A549 (cell line): ENCODE data around the gene RRBP1. TPM values are rescaled to one million over a fixed set of nuclear protein-coding genes. Genes with fewer than 3 reads are reported as not detected.

Source experiments
- ATAC-seq, 2 experiments: fragments of 200-7000 bp in 1 of 2; fragments of >200 bp in 1 of 2; cut with Nextera tagmentation in 1 of 2; cut with Tn5 transposase in 1 of 2; 3 replicates each; pipeline versions ENCODE4 v1.8.0 to v1.9.1; 2018 to 2020; ENCODE audit warnings: mild to moderate bottlenecking in 1 of 2, moderate library complexity in 1 of 2
- CTCF ChIA-PET: fragments of 300-600 bp; sonication (Branson Sonifier 250); formaldehyde crosslinking; extraction: SDS; loops from one replicate; lab custom pipeline; 2021; ENCODE audit warnings: antibody characterized with exemption, inconsistent platforms; lab: Yijun Ruan, JAX
- POLR2A ChIA-PET: fragments of 350-600 bp; formaldehyde crosslinking; extraction: SDS; loops from one replicate; lab custom pipeline; 2021; ENCODE audit warnings: antibody characterized with exemption, inconsistent platforms; lab: Yijun Ruan, JAX
- DNase-seq, 2 experiments: peaks; one replicate each; pipeline versions ENCODE4 v3.0.0 to v3.0.0-alpha.2; 2011 to 2016; ENCODE audit warnings: low read depth in 1 of 2, low spot score in 1 of 2
- FAIRE-seq: peaks from 2 replicates; lab custom pipeline; 2011; peaks lifted over from hg19 to GRCh38; lab: Jason Lieb, UNC
- H3K27ac ChIP-seq, 2 experiments: fragments of >200 bp; sonication (Bioruptor Twin); formaldehyde crosslinking; 3 replicates each; pipeline ENCODE4 v1.5.1; 2016 to 2017
- H3K4me1 ChIP-seq: fragments of >200 bp; sonication (Bioruptor Twin); formaldehyde crosslinking; 3 replicates; pipeline ENCODE4 v1.6.1; 2016
- H3K4me2 ChIP-seq: fragments of >200 bp; sonication (Bioruptor Twin); formaldehyde crosslinking; 3 replicates; pipeline ENCODE4 v1.6.1; 2016
- H3K4me3 ChIP-seq: fragments of >200 bp; sonication (Bioruptor Twin); formaldehyde crosslinking; 3 replicates; pipeline ENCODE4 v1.5.1; 2016
- H3K9me3 ChIP-seq: fragments of >200 bp; sonication (Bioruptor Twin); formaldehyde crosslinking; 3 replicates; pipeline ENCODE4 v1.6.1; 2016
- CBX2 ChIP-seq: fragments of 200-600 bp; sonication (generic); IDR thresholded peaks from 2 replicates; pipeline ENCODE4 v1.6.1; 2016; ENCODE audit warnings: low read depth, mild to moderate bottlenecking, borderline replicate concordance
- E2F6 ChIP-seq: IDR thresholded peaks from 2 replicates; pipeline ENCODE4 v1.6.1; 2012; ENCODE audit warnings: low read depth, borderline replicate concordance
- EHF ChIP-seq: fragments of 250-450 bp; sonication (Bioruptor Pico); IDR thresholded peaks from 2 replicates; pipeline ENCODE4 v1.5.0; 2020; ENCODE audit warnings: mild to moderate bottlenecking
- ELK1 ChIP-seq: fragments of 150-350 bp; IDR thresholded peaks from 2 replicates; pipeline ENCODE4 v1.6.1; 2014; ENCODE audit warnings: low read depth, mild to moderate bottlenecking, low read length
- HDAC2 ChIP-seq: fragments of 200-600 bp; sonication (generic); IDR thresholded peaks from 2 replicates; pipeline ENCODE4 v1.6.1; 2016
- HES2 ChIP-seq: fragments of >200 bp; sonication (Bioruptor Twin); formaldehyde crosslinking; IDR thresholded peaks from 2 replicates; pipeline ENCODE4 v1.6.1; 2016
- HOXB5 ChIP-seq: fragments of 250-450 bp; sonication (Bioruptor Pico); IDR thresholded peaks from 2 replicates; pipeline ENCODE4 v1.5.0; 2020; ENCODE audit warnings: mild to moderate bottlenecking, moderate library complexity
- MAFK ChIP-seq: fragments of 450-650 bp; IDR thresholded peaks from 2 replicates; pipeline ENCODE4 v1.6.1; 2014; ENCODE audit not compliant: partially characterized antibody
- MYC ChIP-seq: IDR thresholded peaks from 2 replicates; pipeline ENCODE4 v1.6.1; 2012; ENCODE audit warnings: mild to moderate bottlenecking, inconsistent platforms, low read length, improper control_type of control experiment, borderline replicate concordance
- NR3C1 ChIP-seq: fragments of >200 bp; sonication (Bioruptor Twin); formaldehyde crosslinking; IDR thresholded peaks from 3 replicates; pipeline ENCODE4 v1.6.1; 2017
- PBX3 ChIP-seq: IDR thresholded peaks from 2 replicates; pipeline ENCODE4 v1.6.1; 2012
- PHF8 ChIP-seq: fragments of 200-600 bp; sonication (generic); IDR thresholded peaks from 2 replicates; pipeline ENCODE4 v1.6.1; 2016; ENCODE audit warnings: low read depth, mild to moderate bottlenecking, antibody characterized with exemption, moderate library complexity, borderline replicate concordance
- POLR2A ChIP-seq: IDR thresholded peaks from 2 replicates; pipeline ENCODE4 v1.6.1; 2012; ENCODE audit warnings: mild to moderate bottlenecking, low read length
- RAD21 ChIP-seq, 2 experiments: fragments of >200 bp in 1 of 2; sonication (Bioruptor Twin) in 1 of 2; formaldehyde crosslinking in 1 of 2; IDR thresholded peaks in 1 of 2; conservative IDR thresholded peaks in 1 of 2; 2 replicates in 1 of 2; 3 replicates in 1 of 2; pipeline ENCODE4 v1.6.1; 2012 to 2018; ENCODE audit warnings: inconsistent platforms in 1 of 2
- REST ChIP-seq: fragments of 200-600 bp; sonication (generic); IDR thresholded peaks from 2 replicates; pipeline ENCODE4 v1.6.1; 2016; ENCODE audit warnings: antibody characterized with exemption, mild to moderate bottlenecking, moderate library complexity
- RFX5 ChIP-seq: fragments of 450-650 bp; IDR thresholded peaks from 2 replicates; pipeline ENCODE4 v1.7.1; 2014; ENCODE audit warnings: antibody characterized with exemption, mild to moderate bottlenecking, moderate library complexity
- RNF2 ChIP-seq: fragments of 200-600 bp; sonication (generic); IDR thresholded peaks from 2 replicates; pipeline ENCODE4 v1.6.1; 2016; ENCODE audit warnings: low read depth, mild to moderate bottlenecking, antibody characterized with exemption, moderate library complexity, borderline replicate concordance
- SMC3 ChIP-seq: fragments of >200 bp; sonication (Bioruptor Twin); formaldehyde crosslinking; IDR thresholded peaks from 3 replicates; pipeline ENCODE4 v1.6.1; 2018; ENCODE audit warnings: inconsistent platforms
- WGBS: methylation state at CpG from one replicate; pipeline ENCODE4 v1.1.6; 2017; ENCODE audit errors: missing lambda C conversion rate; 5-methylcytosine and 5-hydroxymethylcytosine counted together
- polyA plus RNA-seq, 4 experiments: library from polyadenylated mRNA; depleted of rRNA in 3 of 4; stranded (reverse); fragments of >200 nt; fragmentation: RNase III in 1 of 4; extraction: RNeasy Plus Mini Kit Qiagen cat#74134 plus additional on column Dnase treatment in 1 of 4; gene quantifications; 2 replicates in 3 of 4; 3 replicates in 1 of 4; pipeline ENCODE4 v1.2.3, GENCODE V29; 2011 to 2017

Gene RRBP1
- polyA plus RNA-seq, 2 of the 4 experiments (the other 2 are of a cell fraction): 51.6 to 79.6 TPM

GRCh38 chr20:17624551-17625245 lies 57.3 kb downstream of the RRBP1 start:
- no peak for FAIRE-seq
- ChIA-PET CTCF (interaction anchor here (0.7 to 20.6 kb wide), 7 partner anchors 6 to 314 kb away, joined by 3 to 501 read pairs (median 172); partner anchors contain the start of genes BFSP1 and RRBP1), POLR2A (no interaction called here)

GRCh38 chr20:17624070-17624469 lies 58.0 kb downstream of the RRBP1 start:
- no peak overlapping the region for H3K4me3 ChIP-seq
- H3K4me2 ChIP-seq: no peak overlapping the region
- DNase-seq (no peak), FAIRE-seq (no peak), ATAC-seq (no peak)
- H3K27ac ChIP-seq: no peak overlapping the region
- H3K4me1 ChIP-seq: no peaks in the 10 kb centered on the region
- 96% methylated on average over 12 of the region's 12 CpGs for WGBS
- no peak for TF ChIP-seq E2F6
- TF ChIP-seq PHF8: no peak
- ChIA-PET CTCF (interaction anchor here (0.7 to 20.6 kb wide), 7 partner anchors 5 to 315 kb away, joined by 3 to 501 read pairs (median 172); partner anchors contain the start of genes BFSP1 and RRBP1), POLR2A (no interaction called here)
- no peaks in the 10 kb centered on the region for H3K9me3 ChIP-seq

More at GRCh38 chr20:17624551-17625245, 57.3 kb downstream of the RRBP1 start:
- H3K9me3 ChIP-seq: no peaks in the 10 kb centered on the region
- no peak overlapping the region for H3K27ac ChIP-seq
- no peak for TF ChIP-seq SMC3
- no peak for TF ChIP-seq NR3C1
- no peak for TF ChIP-seq HES2
- TF ChIP-seq RAD21 (conservative IDR thresholded peaks at IDR 0.05 in 1 of 2, IDR thresholded peaks at IDR 0.05 in 1 of 2): no peak
- no peak for TF ChIP-seq POLR2A
- TF ChIP-seq CBX2: no peak
- no peak for TF ChIP-seq RFX5
- TF ChIP-seq REST: no peak
- no peak for TF ChIP-seq PBX3
- no peak for TF ChIP-seq MYC
- no peak for TF ChIP-seq EHF (CRISPR knock-in tag)
- TF ChIP-seq HOXB5: no peak
- TF ChIP-seq ELK1: no peak
- TF ChIP-seq HDAC2: no peak
- no peak for TF ChIP-seq MAFK
- TF ChIP-seq RNF2: no peak
- H3K4me2 ChIP-seq: no peak overlapping the region
- H3K4me3 ChIP-seq: no peak overlapping the region
- 86% methylated on average over 15 of the region's 15 CpGs for WGBS
- H3K4me1 ChIP-seq: no peaks in the 10 kb centered on the region
- no peak for ATAC-seq
- no peak for DNase-seq
